Tibial nerve (tissue), 4 donors: ENCODE data around the gene TMEM121.

Experiments
- CTCF ChIP-seq, 5 experiments: fragments of 200-600 bp in 3 of 5; fragments of 450-650 bp in 2 of 5; sonication (generic) in 3 of 5; IDR thresholded peaks; one replicate each; pipeline ENCODE4 v1.5.1; 2016 to 2019; ENCODE audit warnings: antibody characterized with exemption in 5 of 5, mild to moderate bottlenecking in 3 of 5, moderate library complexity in 2 of 5
- EP300 ChIP-seq, 2 donors: sonication (generic); formaldehyde crosslinking; IDR thresholded peaks; one replicate each; pipeline ENCODE4 v1.6.1; 2017; ENCODE audit warnings: antibody characterized with exemption in 2 of 2, mild to moderate bottlenecking in 1 of 2
- POLR2A ChIP-seq, 2 donors: fragments of 450-650 bp; IDR thresholded peaks; one replicate each; pipeline ENCODE4 v1.6.1; 2017; ENCODE audit warnings: antibody characterized with exemption in 2 of 2, mild to moderate bottlenecking in 2 of 2, moderate library complexity in 2 of 2

DNA sequence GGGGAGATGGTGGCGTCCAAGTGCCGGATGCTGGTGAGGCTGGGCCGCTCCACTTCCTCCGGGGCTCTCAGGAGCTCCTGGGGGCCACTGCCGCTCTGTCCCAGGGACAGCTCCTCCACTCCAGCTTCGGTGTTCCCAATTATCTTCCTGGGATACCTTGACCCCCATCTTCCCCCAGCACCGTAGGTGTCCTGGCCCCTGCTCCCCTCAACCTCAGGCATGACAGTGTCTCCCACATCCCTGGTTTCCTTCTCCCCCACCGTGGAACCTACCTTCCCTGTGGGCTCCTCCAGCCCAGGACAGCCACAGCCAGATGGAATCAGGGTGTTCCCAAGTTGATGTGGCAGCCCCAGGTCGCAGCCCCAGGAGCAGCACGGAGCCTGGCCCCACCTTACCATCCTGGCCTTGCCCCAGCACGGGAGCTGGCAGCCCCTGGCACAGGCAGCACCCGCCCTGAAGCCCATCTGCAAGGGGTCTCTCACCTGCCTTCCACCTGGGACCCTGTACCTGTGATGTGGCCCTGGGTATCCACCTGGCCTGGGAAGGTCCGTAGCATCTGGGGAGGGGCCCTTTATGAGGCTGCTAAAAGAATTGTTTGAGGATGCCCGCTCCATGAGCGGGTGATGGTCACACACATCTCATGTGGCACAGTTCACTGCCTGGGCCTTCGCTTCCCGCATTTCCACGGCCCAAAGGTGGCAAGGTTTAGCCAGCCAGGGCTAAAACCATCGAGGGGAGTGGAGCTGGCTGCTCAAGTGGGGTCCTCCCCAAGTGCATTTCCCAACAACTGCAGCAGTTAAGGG, 4.1 kb downstream of the TMEM121 start:
- no peak for TF ChIP-seq POLR2A (IDR thresholded peaks at IDR 0.05)
- no peak for TF ChIP-seq CTCF (IDR thresholded peaks at IDR 0.05)
- TF ChIP-seq EP300 (IDR thresholded peaks at IDR 0.05) = no peak
